Astrocyte (in vitro differentiated cells and primary cell): ENCODE measurements around the gene SP6.

Source experiments
- CTCF ChIP-seq: IDR thresholded peaks from 2 replicates; pipeline ENCODE4 v1.5.1; 2011; ENCODE audit warnings: low read depth, mild to moderate bottlenecking, inconsistent platforms, low read length, moderate library complexity; ENCODE audit not compliant: insufficient read depth
- EZH2 ChIP-seq: IDR thresholded peaks from 2 replicates; pipeline ENCODE4 v1.6.1; 2012; ENCODE audit warnings: mild to moderate bottlenecking, low read length, inconsistent platforms; ENCODE audit not compliant: insufficient read depth

DNA sequence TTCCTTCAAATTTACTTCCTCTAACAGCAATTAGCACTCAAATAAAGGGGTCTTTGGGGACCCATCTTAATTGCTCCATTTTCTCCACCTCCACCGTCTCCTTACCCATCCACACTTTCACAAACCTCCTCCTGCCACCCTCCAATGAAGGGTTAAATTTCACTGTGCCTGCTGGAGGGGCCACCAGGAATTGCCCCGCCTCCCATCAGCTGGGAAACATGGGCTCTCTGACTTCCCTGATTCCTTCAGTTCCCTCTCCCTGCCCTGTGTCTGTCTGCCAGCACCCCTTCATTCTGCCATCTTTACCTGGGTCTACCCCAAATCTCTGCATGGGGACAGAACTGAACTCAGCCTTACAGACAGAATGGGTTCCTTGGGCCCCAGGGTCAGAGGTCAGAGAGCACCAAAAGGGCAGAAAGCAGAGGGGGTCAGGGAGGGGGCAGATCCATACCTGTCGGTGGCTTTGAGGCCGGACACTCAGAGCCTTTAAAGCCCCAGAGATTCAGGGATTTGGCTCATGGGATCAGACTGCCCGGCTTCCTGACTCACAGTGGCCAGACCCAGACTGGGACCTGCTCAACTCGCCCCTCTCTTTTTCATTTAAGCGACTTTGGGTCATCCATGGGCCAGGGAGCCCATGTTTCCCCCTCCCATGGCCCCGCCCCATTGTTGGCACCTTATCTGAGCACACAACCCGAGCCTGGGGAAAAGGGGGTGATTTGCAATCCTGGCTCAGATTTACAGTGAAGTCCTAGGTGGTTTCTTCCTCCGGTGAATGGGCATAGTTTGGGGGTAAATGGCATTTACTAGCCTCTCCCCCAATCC, 27.5 kb upstream of the SP6 start:
- TF ChIP-seq CTCF (no peak), EZH2 (no peak)
